Erythroblast (primary cell): ENCODE results near the gene OPN4.

Experiments
- GATA1 ChIP-seq: IDR thresholded peaks from 2 replicates; pipeline ENCODE4 v1.6.1; 2011; ENCODE audit warnings: low read depth, mild to moderate bottlenecking, control low read depth, low read length, moderate library complexity
- POLR2A ChIP-seq: IDR thresholded peaks from 2 replicates; pipeline ENCODE4 v1.6.1; 2011; ENCODE audit warnings: mild to moderate bottlenecking, low read length

GRCh38 chr10:86655173-86655540 is 810 bp downstream of the OPN4 start:
- TF ChIP-seq POLR2A (no peak), GATA1 (no peak)
